GM12878 (cell line): Measurements from ENCODE around the gene RASAL2. TPM values are rescaled to one million over a fixed set of nuclear protein-coding genes. Genes with fewer than 3 reads are reported as not detected.

ENCODE experiments used
- ATAC-seq: fragments of 200-7000 bp; cut with Tn5 transposase; 3 replicates; pipeline ENCODE4 v1.9.1; 2020; ENCODE audit warnings: mild to moderate bottlenecking, moderate library complexity
- BruUV-seq: library from RNA; stranded (reverse); fragments of 400-500 nt; replicated peaks from 2 replicates; lab custom pipeline; 2021; lab: Mats Ljungman, UMichigan
- CTCF ChIA-PET: fragments of 300-600 bp; sonication (Branson Sonifier 250); formaldehyde crosslinking; extraction: SDS; loops from one replicate; lab custom pipeline; 2021; ENCODE audit warnings: inconsistent platforms; lab: Yijun Ruan, JAX
- POLR2A ChIA-PET: fragments of 350-600 bp; formaldehyde crosslinking; extraction: SDS; loops from one replicate; lab custom pipeline; 2021; ENCODE audit warnings: inconsistent platforms; lab: Charles Lee
- RAD21 ChIA-PET: fragments of 300-600 bp; sonication (Branson Sonifier 250); formaldehyde crosslinking; loops from one replicate; lab custom pipeline; 2023; ENCODE audit warnings: antibody characterized with exemption; ENCODE audit not compliant: unreplicated experiment; lab: Charles Lee
- SMC1A ChIA-PET: fragments of 300-600 bp; sonication (Branson Sonifier 250); formaldehyde crosslinking; loops from one replicate; lab custom pipeline; 2023; ENCODE audit not compliant: unreplicated experiment, uncharacterized antibody; lab: Charles Lee
- DNase-seq: peaks from one replicate; pipeline ENCODE4 v3.0.0-alpha.2; 2011; ENCODE audit warnings: low read depth, low spot score
- FAIRE-seq: peaks from 3 replicates; lab custom pipeline; 2011; peaks lifted over from hg19 to GRCh38; lab: Jason Lieb, UNC
- H2AFZ ChIP-seq: 2 replicates; pipeline ENCODE4 v1.6.0; 2011; ENCODE audit warnings: low read depth, low read length, control low read depth; ENCODE audit not compliant: control insufficient read depth
- H3K27ac ChIP-seq: 2 replicates; pipeline ENCODE4 v1.5.1; 2011; ENCODE audit warnings: control low read depth; ENCODE audit not compliant: control insufficient read depth, insufficient read depth
- H3K27me3 ChIP-seq, 2 experiments: replicated peaks in 1 of 2; 2 replicates each; pipeline versions ENCODE4 v1.6.0 to v1.6.1; 2011; ENCODE audit warnings: low read length in 1 of 2; ENCODE audit not compliant: control insufficient read depth in 2 of 2, insufficient read depth in 2 of 2
- H3K36me3 ChIP-seq, 2 experiments: 2 replicates each; pipeline ENCODE4 v1.5.1; 2011; ENCODE audit warnings: low read length in 1 of 2; ENCODE audit not compliant: control insufficient read depth in 2 of 2, insufficient read depth in 2 of 2
- H3K4me1 ChIP-seq: 2 replicates; pipeline ENCODE4 v1.6.1; 2011; ENCODE audit warnings: mild to moderate bottlenecking, low read length, moderate library complexity, mixed read lengths; ENCODE audit not compliant: control insufficient read depth, insufficient read depth
- H3K4me2 ChIP-seq: 2 replicates; pipeline ENCODE4 v1.6.0; 2011; ENCODE audit warnings: control low read depth; ENCODE audit not compliant: control insufficient read depth, insufficient read depth
- H3K4me3 ChIP-seq: fragments of 200-600 bp; sonication (generic); 2 replicates; pipeline ENCODE4 v1.5.1; 2016
- H3K79me2 ChIP-seq: 2 replicates; pipeline ENCODE4 v1.6.0; 2011; ENCODE audit warnings: low read length; ENCODE audit not compliant: control insufficient read depth, insufficient read depth
- H3K9ac ChIP-seq: 2 replicates; pipeline ENCODE4 v1.8.0; 2011; ENCODE audit warnings: low read length, control low read depth, mixed read lengths; ENCODE audit not compliant: control insufficient read depth, insufficient read depth
- H3K9me3 ChIP-seq: replicated peaks from 3 replicates; pipeline ENCODE4 v1.5.1; 2011; ENCODE audit warnings: mild to moderate bottlenecking, low read length; ENCODE audit not compliant: control insufficient read depth, insufficient read depth
- H4K20me1 ChIP-seq: 2 replicates; pipeline ENCODE4 v1.6.0; 2011; ENCODE audit not compliant: control insufficient read depth, insufficient read depth
- CBFB ChIP-seq: IDR thresholded peaks from 2 replicates; pipeline ENCODE4 v1.6.1; 2016; ENCODE audit warnings: antibody characterized with exemption, low read depth
- CHD1 ChIP-seq: IDR thresholded peaks from 2 replicates; pipeline ENCODE4 v1.6.1; 2012; ENCODE audit warnings: low read depth, low read length, improper control_type of control experiment
- E2F4 ChIP-seq: IDR thresholded peaks from 2 replicates; pipeline ENCODE4 v1.6.1; 2012; ENCODE audit warnings: low read depth, low read length, improper control_type of control experiment
- HDGF ChIP-seq: fragments of 450-650 bp; IDR thresholded peaks from 2 replicates; pipeline ENCODE4 v1.6.1; 2016; ENCODE audit warnings: antibody characterized with exemption
- MYB ChIP-seq: fragments of 150-350 bp; IDR thresholded peaks from 2 replicates; pipeline ENCODE4 v1.6.1; 2014; ENCODE audit warnings: mild to moderate bottlenecking, low read depth, low read length, borderline replicate concordance
- NFYA ChIP-seq: IDR thresholded peaks from 2 replicates; pipeline ENCODE4 v1.6.1; 2011; ENCODE audit warnings: low read depth, mild to moderate bottlenecking, low read length, improper control_type of control experiment, borderline replicate concordance
- POU2F2 ChIP-seq: IDR thresholded peaks from 3 replicates; pipeline ENCODE4 v1.6.1; 2011; ENCODE audit warnings: low read depth, mild to moderate bottlenecking, low read length, borderline replicate concordance
- RBBP5 ChIP-seq: fragments of 200-600 bp; sonication (generic); conservative IDR thresholded peaks from 2 replicates; pipeline ENCODE4 v1.6.1; 2016
- SREBF1 ChIP-seq: IDR thresholded peaks from 2 replicates; pipeline ENCODE4 v1.6.1; 2012; ENCODE audit warnings: mild to moderate bottlenecking, low read length
- TAF1 ChIP-seq: IDR thresholded peaks from 2 replicates; pipeline ENCODE4 v1.6.1; 2011; ENCODE audit warnings: mild to moderate bottlenecking, low read depth, low read length, borderline replicate concordance
- YY1 ChIP-seq: IDR thresholded peaks from 2 replicates; pipeline ENCODE4 v1.6.1; 2011; ENCODE audit warnings: low read depth, mild to moderate bottlenecking, low read length
- ZBED1 ChIP-seq: IDR thresholded peaks from 2 replicates; pipeline ENCODE4 v1.6.1; 2016; ENCODE audit warnings: borderline replicate concordance
- ZSCAN29 ChIP-seq: fragments of 450-650 bp; IDR thresholded peaks from 2 replicates; pipeline ENCODE4 v1.6.1; 2017; ENCODE audit warnings: mild to moderate bottlenecking, moderate library complexity
- WGBS: methylation state at CpG from one replicate; pipeline ENCODE4 v1.1.6; 2016; ENCODE audit warnings: low lambda C conversion rate; ENCODE audit not compliant: insufficient replicate concordance, insufficient coverage; ENCODE audit errors: missing lambda C conversion rate; 5-methylcytosine and 5-hydroxymethylcytosine counted together
- in situ Hi-C: fragments of 300-500 bp; cut with MboI; formaldehyde crosslinking; loops from 9 replicates; pipeline ENCODE4 v1.14.3; 2018; ENCODE audit warnings: mixed read lengths
- intact Hi-C: fragments of 100-400 bp; cut with micrococcal nuclease; formaldehyde crosslinking; loops from one replicate; pipeline ENCODE4 v1.14.2; 2022; ENCODE audit not compliant: unreplicated experiment
- polyA plus RNA-seq, 11 experiments: library from polyadenylated mRNA; depleted of rRNA in 4 of 11; unstranded in 6 of 11; stranded (reverse) in 5 of 11; fragments of >200 nt; fragmentation: Nextera tagmentation in 4 of 11; fragmentation: Illumina TruSeq in 1 of 11; extraction: Ambion mirVana in 4 of 11; extraction: Trizol in 1 of 11; gene quantifications; 1 replicate in 1 of 11; 2 replicates in 10 of 11; pipeline versions ENCODE4 v1.2.1 to v1.2.3, GENCODE V29; 2011 to 2016; ENCODE audit warnings: inconsistent platforms in 2 of 11, missing spikeins in 2 of 11, low read depth in 1 of 11
- total RNA-seq, 4 experiments: library from RNA; depleted of rRNA in 3 of 4; stranded (reverse); fragments of >200 nt in 3 of 4; fragmentation: Illumina TruSeq in 1 of 4; extraction: Trizol in 1 of 4; gene quantifications; 2 replicates each; pipeline versions ENCODE4 v1.2.1 to v1.2.3, GENCODE V29; 2013 to 2021

The RASAL2 gene
- total and polyA plus RNA-seq, 10 of the 15 experiments (the other 5 are each of a cell fraction or from before 2014, with no cell fraction given): 0.02 to 6.9 (median 0.17) TPM; not detected in 1

- TF ChIP-seq E2F4 (no peak), HDGF (no peak)
Observed at GRCh38 chr1:178367151-178367550, 273.2 kb downstream of the RASAL2 start (continued).

- WGBS: 0% methylated on average over 3 of the region's 3 CpGs
- intact Hi-C loops: no loop called here
- in situ Hi-C loops: no loop called here
Observed at GRCh38 chr1:178368208-178368607, 274.3 kb downstream of the RASAL2 start.

More at GRCh38 chr1:178368208-178368607, 274.3 kb downstream of the RASAL2 start:
- Histone ChIP-seq H3K9me3 (no peaks in the 10 kb centered on the region), H3K4me2 (no peak overlapping the region), H4K20me1 (no peaks in the 10 kb centered on the region), H3K27ac (no peak overlapping the region), H3K4me3 (no peak overlapping the region), H3K36me3 (no peaks in the 10 kb centered on the region), H3K27me3 (no peaks in the 10 kb centered on the region), H3K4me1 (no peaks in the 10 kb centered on the region), H3K79me2 (no peaks in the 10 kb centered on the region), H3K9ac (no peak overlapping the region), H2AFZ (no peak overlapping the region)
- no TSS peak for BruUV-seq
- TF ChIP-seq SREBF1 (no peak), CBFB (no peak), POU2F2 (no peak), MYB (no peak), CHD1 (no peak), TAF1 (no peak), RBBP5 (no peak), ZSCAN29 (no peak), YY1 (no peak), ZBED1 (no peak), NFYA (no peak)
- POLR2A ChIA-PET: interaction anchor here (0.7 kb wide), 1 partner anchor 60 kb away, joined by 3 read pairs; no protein-coding TSS in a partner anchor
- CTCF ChIA-PET: interaction anchor here (0.6 kb wide), 1 partner anchor 133 kb away, joined by 3 read pairs; no protein-coding TSS in a partner anchor
- ATAC-seq (no peak), FAIRE-seq (no peak), DNase-seq (no peak)
- RAD21 ChIA-PET: no interaction called here
- SMC1A ChIA-PET: no interaction called here
